ENCODE results near the gene CD83.

The CD83 gene

GRCh38 chr6:14127611-14128010, 10.0 kb downstream of the CD83 start:
- DNase-seq, result no peak

GRCh38 chr6:14128012-14128411, 10.4 kb downstream of the CD83 start:
- no peak for DNase-seq

- DNase-seq, result no peak
Observed at GRCh38 chr6:14128746-14129145, 11.2 kb downstream of the CD83 start.

- DNase-seq, result no peak
Observed at GRCh38 chr6:14129575-14129974, 12.0 kb downstream of the CD83 start.

GRCh38 chr6:14130435-14131075, 13.0 kb downstream of the CD83 start:
- no peak for DNase-seq

- DNase-seq, result no peak
Observed at GRCh38 chr6:14131579-14131978, 14.0 kb downstream of the CD83 start.

GRCh38 chr6:14132244-14132920, 14.8 kb downstream of the CD83 start:
- DNase-seq, result no peak

- DNase-seq, result no peak
Observed at GRCh38 chr6:14132921-14133275, 15.3 kb downstream of the CD83 start.

GRCh38 chr6:14134211-14134910, 16.8 kb downstream of the CD83 start:
- DNase-seq, result no peak

- no peak for DNase-seq
Observed at GRCh38 chr6:14135893-14136539, 18.4 kb downstream of the CD83 start.

GRCh38 chr6:14138701-14139215, 21.2 kb downstream of the CD83 start:
- DNase-seq, result no peak

- DNase-seq, result no peak
Observed at GRCh38 chr6:14141351-14142062, 23.9 kb downstream of the CD83 start.

GRCh38 chr6:14142063-14142450, 24.5 kb downstream of the CD83 start:
- DNase-seq, result no peak

GRCh38 chr6:14142511-14143223, 25.1 kb downstream of the CD83 start:
- no peak for DNase-seq

- DNase-seq, result no peak
Observed at GRCh38 chr6:14143305-14143704, 25.7 kb downstream of the CD83 start.

- DNase-seq, result peak; percentile 56
Observed at GRCh38 chr6:14144678-14145113, 27.1 kb downstream of the CD83 start.

- no peak for DNase-seq
Observed at GRCh38 chr6:14146506-14147096, 29.0 kb downstream of the CD83 start.

- no peak for DNase-seq
Observed at GRCh38 chr6:14147891-14148290, 30.3 kb downstream of the CD83 start.

- DNase-seq, result no peak
Observed at GRCh38 chr6:14148471-14148870, 30.9 kb downstream of the CD83 start.

GRCh38 chr6:14149053-14149738, 31.6 kb downstream of the CD83 start:
- DNase-seq, result no peak

GRCh38 chr6:14149739-14150130, 32.2 kb downstream of the CD83 start:
- DNase-seq, result no peak

All from central memory CD4-positive, alpha-beta T cell (primary cell).